Measurements from ENCODE around the gene SAG.

SAG gene

DNA sequence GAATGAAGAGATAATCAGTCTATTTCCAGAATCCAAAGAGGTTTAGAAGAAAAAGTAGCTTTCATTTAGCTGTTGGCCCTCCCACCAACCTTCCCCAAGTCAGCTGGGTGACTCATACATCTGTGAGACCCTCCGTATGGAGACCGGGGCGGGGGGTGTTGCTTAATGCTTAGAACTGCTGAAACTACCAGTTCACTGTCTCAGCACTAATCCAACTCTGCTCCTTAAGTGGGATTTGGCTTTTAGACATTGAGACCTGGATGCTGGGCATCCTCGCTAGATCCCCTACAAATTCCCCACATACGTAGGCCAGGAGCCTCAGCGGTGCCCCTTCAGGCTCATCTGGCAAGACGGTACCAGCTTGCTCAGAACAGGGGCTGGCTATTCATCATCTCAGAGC, at the start of gene SAG:
SAG (plus strand) TSS at position 252 of the 400 bp plus-strand sequence. CDS start 1,374 bp downstream, outside the sequence.
- no peak for DNase-seq (ENCODE audit: low spot score)

DNA sequence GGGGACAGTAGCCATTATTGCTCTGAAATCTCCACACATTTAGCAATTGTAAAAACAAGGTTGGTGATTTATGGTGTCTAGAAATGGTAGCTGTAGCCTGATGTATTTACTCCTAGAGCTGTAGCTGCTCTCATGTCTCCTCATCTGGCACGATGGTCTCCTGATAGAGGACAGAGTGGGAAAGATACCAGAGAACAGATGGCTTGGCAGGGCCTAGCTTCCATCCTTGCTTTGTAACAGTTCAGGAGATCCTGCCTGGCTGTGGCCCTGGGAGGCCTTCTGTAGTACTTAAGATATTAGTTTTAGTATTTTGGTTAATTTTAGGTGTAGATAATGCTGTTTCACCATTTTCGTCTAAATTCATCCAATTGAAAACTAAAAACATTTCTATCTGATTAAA, 49.4 kb upstream of the SAG start:
- no peak for DNase-seq (ENCODE audit: low spot score)

DNA sequence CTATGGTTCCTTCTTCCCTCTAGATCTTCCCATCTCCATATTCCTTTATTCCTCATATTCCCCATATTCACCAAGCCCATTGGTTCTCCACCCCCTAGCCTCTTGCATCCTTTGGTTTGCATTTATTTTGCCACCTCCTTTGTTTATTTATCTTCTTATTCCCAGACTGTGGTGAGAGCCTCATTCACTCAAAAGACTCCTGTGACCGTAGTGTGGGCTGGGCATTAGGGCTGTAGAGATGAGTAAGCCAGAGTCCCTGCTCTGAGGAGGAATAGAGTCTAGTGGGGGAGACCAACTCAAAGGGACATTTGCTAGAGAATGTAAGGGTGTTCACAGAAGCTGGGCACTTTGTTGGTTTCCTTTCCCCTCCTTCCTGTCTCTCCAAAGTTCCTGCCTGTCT, 47.9 kb upstream of the SAG start:
- no peak for DNase-seq (ENCODE audit: low spot score)

DNA sequence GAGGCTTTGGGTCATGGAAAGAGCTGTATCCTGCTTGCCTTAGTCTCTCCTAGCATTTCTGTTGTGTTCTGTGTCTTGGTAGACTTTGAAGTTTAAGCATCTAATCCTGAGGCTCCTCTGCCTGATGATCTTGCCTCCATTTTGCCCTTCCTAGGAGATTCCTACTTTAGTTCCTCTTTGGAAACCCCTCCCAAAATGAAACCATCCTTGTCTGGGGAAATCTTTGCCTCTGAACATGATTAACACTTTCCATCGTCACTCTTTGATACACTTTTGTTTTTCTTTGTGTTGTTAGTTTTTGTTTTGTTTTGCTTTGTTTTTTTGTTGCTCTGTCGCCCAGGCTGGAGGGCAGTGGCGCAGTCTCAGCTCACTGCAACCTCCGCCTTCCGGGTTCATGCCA, 47.0 kb upstream of the SAG start:
- DNase-seq (ENCODE audit: low spot score), result no peak

DNA sequence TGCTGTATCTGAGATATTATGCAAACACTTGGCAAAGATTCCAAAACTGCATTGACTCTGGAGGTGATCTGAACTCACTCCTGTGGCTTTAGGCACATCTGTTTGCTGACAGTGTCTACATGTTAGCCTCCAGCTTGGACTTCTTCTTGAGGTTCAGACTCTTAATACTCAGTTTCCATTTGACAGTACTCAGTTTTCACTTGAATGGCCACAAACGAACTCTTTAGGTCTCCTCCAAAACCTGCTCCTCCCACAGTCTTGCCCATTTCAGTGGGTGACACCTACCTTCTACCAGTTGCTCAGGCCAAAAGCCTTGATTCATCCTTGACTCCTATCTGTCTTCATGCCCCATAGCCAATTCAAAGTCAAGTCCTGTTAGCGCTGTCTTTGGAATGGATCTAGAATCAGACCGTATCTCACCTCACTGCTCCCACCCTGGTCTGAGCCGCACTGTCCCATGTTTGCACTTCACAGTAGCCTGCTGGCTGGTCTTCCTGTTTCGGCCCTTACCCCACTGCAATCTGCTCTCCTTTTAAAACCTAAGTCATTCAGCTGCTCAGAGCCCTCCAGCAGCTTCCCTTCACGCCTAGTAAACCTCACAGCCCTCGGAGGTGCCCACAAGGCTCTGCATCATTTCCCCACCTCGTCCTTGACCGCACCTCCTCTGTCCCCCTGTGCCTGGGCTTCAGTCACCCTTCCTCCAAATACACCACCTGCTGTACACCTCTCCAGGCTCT, 45.6 kb upstream of the SAG start:
- no peak for DNase-seq (ENCODE audit: low spot score)

DNA sequence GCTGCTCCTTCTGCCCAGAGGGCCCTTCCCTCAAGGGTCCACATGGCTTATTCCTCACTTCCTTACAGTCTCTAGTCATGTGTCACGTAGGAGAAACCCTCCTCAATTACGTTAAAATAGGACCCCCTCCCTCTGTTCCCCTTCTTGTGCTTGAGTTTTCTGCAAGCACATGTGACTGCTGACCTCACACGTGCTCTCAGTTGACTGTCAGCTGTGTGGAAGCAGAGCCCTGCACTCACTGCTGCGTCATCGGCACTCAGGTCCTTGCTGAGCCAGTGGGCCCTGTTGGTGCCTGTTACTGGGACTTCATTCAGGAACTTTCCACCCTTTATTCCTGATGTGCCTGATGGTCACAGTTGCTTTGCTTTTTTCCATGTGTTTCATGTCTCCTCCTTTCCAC, 45.1 kb upstream of the SAG start:
- DNase-seq (ENCODE audit: low spot score), result no peak

DNA sequence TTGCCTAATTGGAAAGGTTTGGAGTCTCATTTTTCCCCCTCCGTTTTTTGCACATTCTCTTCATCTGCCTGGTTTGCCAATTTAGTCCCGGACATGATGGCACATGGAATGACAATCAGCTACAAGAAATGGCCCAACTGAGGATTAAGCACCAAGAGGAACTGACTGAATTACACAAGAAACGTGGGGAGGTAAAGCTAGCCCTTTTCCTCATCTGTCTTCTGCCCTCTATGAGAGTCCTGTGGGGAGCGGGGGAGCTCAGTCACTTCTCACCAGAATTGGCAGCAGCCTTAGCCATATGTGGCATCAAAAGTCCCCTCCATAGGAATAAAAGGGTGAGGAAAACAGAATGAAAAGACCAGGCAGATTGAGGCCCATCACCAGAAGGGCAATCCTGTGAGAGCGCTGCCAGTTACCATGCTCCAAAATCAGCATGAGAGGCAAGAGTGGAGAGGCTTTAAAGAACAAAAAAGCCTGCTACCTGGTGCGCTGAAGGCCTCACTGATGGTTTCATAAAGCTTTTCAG, 44.5 kb upstream of the SAG start:
- no peak for DNase-seq (ENCODE audit: low spot score)

DNA sequence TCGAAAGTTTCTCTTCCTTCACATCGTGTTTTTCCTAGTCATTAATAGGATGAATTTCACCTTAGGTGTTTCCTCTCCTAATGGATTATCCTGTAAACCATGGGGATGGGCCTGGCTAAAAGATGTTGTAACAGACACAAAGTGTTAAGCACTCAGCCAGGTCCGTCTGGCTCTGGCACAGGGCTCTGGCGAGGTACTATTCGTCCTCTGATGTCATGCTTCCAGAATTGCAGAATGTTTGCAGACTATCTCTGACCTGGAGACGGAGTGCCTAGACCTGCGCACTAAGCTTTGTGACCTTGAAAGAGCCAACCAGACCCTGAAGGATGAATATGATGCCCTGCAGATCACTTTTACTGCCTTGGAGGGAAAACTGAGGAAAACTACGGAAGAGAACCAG, 42.9 kb upstream of the SAG start:
- DNase-seq (ENCODE audit: low spot score), result no peak

DNA sequence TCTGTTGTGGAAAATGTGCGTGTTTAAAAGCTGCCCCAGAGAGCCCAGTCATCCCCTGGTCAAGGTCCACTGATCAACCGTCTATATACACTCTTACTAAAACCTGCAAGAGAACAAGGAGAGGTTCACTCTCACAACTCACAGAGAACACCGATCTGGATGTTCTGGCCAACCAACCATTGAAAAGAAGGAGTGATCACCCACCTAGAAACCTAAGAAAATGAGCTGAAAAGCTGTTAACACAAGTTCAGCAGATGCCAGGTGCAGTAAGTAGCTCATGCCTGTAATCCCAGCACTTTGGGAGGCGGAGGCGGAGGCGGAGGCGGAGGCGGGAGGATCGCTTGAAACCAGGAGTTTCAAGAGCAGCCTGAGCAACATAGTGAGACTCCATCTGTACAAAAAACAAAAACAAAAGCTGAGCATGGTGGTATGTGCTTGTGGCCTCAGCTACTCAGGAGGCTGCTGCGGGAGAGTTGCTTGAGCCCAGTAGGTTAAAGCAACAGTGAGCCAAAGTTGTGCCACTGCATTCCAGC, 41.7 kb upstream of the SAG start:
- DNase-seq (ENCODE audit: low spot score), result no peak

DNA sequence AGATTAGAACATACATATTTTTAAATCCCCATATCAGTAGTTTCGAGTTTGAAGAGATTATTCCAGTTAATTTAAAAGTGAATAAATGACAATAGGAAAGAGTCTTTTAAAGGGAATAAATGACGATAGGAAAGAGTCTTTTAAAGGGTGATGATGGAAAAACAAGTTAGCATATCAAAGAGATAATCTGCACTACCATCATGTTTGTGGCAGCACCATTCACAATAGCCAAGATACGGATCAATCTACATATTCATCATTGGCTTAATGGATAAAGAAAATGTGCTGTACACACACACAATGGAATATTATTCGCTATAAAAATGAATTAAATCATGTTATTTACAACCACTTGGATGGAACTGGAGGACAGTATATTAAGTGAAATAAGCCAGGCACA, 41.1 kb upstream of the SAG start:
- DNase-seq (ENCODE audit: low spot score), result no peak

DNA sequence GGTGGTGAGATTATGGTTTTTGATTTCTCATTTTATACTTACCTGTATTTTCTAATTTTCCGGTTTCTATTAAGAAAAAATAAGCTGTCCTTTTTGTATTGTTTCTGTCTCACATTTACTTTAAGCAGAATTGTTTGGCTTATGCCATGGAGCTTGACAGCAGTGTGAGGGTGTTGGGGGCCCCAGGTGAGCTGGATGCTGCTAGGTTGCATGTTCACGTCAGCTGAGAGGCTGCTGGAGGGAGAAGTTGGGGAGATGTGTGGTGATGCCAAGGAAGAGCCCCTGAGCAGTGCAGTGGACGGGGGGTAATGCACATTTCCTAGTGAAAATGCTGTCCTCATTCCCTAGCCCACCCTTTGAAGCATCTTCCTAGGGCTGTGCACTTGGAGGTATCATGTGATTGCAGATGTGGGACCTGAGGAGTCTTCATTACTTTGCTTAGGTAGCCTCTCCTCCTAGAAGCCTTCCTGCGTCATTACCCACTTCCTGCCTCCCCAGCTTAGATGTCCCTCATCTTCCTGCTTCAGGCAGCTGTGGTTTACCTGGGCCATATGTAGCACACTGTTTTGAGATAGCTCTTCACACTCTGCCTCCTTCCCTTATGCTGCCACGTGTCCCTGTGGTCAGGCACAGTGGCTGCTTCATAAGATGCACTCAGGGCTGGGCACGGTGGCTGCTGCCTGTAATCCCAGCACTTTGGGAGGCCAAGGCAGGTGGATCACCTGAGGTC, 39.9 kb upstream of the SAG start:
- DNase-seq (ENCODE audit: low spot score), result no peak

DNA sequence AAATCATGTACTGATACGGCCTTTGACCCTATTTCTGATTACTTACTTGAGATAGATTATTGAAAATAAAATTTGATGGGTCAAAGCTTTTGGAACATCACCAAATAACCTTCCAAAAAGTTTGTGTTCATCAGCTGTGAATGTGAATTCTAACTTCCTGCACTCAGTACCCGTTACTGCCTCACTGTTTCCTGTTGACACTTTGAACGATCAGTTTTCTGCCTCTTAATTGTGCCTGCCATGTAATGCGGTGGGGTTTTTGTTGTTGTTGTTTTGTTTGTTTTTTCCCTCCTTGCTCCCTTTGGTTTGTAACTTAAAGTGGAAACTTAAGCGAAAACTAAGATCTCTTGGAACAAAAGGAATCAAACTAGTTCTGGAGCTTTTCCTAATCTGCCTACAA, 37.2 kb upstream of the SAG start:
- no peak for DNase-seq (ENCODE audit: low spot score)

DNA sequence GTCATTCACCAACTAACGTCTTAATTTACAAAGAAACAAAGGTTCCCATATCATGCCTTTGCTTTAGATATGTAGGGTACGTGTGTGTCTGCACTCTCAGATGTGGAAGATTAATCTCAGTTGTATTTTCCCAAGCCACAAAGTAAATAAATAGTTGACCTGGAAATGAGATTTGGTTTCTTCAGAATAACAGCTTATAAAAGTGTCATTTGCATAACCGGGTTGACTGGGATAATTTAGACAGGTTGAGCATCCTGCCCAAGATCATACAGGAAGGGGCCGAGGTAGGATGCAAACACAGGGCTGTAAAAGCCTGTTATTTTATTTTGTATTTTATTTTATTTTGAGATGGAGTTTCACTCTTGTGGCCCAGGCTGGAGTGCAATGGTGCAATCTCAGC, 36.7 kb upstream of the SAG start:
- no peak for DNase-seq (ENCODE audit: low spot score)

DNA sequence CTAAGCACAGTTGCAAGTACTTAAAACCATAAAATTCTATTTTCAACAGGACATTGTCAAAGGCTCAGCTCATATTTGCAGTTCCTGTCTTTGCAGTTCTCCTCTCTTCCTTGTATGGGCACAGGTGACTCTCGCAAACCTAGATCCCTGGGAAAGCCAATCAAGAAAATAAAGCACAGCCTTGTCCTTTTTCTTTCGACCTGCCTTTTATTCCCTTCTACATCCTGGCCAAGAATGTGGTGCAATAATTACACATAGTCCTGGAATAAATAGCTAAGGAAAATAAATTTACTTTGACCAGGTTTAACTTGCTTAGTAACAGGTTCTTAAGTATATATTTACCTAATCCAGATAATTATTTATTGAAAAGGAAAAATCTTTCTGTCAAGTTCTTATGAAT, 35.9 kb upstream of the SAG start:
- no peak for DNase-seq (ENCODE audit: low spot score)

DNA sequence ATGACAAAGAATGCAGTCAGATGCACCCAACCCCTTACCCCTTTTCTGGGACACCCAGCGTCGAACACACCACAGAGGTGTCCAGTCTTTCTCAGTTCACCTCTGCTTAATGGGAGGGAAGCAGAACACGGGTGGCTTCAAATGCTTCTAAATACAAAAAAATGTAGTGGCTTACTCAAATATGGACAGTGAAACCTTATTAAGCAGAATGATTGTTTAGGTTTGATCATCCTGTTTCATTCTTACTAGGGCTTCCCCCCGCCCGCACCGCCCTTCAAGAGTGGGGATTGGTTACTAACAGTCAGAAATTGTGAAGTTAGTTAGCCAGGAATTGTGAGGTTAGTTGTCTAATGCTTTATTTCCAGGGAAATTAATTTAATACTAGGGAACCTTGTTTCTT, 34.5 kb upstream of the SAG start:
- no peak for DNase-seq (ENCODE audit: low spot score)

DNA sequence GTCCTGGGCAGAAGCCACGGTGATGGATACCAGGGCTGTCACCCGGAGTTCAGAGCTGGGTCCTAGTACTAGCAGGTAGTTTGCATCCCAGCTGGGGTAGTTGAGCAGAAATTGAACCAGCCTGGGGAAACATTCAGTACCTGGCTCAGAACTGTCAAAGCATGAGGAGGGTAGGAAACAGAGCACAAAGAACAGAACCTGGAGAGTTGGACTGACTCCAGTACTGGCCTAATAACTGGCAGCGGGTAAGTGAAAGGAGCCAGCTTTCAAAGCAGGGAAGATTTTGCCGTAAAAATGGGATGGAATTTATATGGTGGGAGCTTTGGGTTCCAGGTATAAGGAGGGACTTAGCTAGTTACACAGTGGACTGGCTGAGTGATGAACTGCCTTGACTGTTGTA, 32.4 kb upstream of the SAG start:
- no peak for DNase-seq (ENCODE audit: low spot score)

DNA sequence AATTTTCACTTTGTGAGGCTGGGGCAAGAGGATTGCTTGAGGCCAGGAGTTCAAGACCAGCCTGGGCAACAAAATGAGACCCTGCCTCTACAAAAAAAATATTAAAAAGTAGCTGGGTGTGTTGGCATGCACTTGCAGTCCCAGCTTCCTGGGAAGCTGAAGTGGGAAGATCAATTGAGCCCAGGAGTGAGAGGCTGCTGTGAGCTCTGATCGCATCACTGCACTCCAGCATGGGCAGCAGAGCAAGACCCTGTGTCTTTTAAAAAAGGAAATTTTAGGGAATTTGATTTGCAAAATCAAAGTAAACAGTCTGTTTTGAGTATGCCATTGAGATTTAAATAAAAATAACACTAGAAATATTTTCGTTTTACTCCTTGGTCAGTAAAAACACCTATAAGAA, 28.7 kb upstream of the SAG start:
- no peak for DNase-seq (ENCODE audit: low spot score)

DNA sequence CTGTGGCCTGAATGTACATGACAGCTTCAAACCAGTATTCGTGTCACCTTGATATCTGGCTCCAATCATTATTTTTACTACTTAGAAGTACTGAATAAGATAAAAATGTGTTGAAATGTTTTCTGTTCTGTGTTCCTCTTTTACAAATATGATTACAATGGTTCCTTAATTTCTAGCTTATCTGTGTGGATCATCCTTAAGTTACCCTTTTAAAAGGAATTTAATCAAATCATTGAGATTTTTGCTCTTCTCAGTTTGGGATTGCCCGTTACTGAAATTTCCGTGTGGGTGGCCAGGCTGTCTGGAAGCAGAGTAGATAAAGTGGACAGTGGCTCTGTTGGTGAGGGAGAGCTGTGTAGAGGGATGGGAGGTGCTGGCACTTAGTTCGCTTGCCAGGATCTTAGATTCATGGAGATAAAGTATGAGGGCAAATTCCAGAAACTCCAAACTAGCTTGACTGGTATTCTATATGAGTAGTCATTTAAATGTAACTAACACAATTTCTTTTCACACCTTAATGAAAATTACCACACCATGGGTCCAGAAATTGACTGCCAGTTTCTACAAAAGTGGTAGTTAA, 27.4 kb upstream of the SAG start:
- DNase-seq (ENCODE audit: low spot score), result no peak

DNA sequence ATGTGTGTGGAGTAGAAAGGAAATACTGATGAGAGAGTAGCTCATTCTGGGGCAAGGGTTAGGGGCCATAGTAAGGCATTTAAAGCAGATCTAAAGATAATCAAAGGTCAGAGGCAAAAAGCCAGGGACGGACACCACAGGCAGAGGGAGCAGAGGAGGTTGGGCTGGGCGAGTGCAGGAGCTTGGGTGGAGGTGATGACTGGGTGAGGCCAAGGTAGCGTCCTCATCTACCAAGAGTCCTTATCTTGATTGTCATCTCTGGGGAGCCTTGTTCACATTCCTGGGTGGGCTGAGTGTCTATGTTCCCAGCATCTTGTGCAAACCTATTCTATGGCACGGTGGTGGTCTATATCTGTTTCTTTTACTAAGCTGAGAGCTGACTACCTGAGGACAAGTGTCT, 26.1 kb upstream of the SAG start:
- DNase-seq (ENCODE audit: low spot score), result no peak

DNA sequence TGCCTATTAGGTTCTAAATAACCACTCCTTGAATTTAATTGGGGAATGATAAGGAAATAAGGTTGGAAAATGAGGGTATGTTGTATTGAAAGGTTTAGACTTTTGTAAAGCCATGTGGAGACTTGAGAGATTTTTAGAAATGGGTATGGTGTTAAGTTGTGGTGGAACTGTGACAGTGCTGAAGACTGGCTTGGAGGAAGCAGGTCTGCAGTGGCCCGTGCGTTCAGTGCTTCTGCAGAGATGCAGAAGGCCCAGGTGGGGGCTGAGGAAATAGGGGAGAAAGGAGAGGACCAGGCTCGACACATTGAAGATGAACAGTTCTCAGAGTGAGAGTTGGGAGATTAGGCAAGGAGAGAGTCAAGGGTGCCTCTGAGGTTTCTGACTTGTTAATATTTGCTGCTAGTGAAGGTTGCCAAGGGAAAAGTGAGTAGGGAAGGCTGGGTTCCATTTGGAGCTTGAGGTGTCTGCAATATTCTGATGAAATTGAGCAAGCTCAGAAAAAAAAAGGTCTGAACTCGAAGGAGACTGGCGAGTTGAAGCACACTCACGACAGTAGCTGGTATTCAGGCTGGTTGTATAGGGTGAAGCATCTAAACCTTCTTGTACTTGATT, 25.5 kb upstream of the SAG start:
- DNase-seq (ENCODE audit: low spot score), result no peak

DNA sequence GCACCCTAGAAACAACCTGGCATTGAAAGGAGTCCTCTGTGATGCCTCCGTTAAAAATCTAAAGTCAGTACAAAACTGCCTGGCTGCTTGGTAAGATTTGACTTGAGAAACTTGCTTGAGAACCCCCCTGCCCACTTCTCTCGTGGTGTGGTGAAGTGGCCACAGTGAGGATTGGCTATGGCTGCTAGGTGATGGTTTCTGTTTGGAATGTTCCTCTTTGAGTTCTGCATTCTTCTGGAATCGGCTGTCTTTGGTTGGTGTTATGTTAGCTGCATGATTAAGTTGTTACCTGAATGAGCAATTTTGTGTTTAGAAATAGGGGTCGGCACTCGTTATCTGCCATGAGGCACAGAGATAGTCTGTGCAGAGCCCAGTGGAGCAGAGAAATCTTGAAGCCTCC, 21.7 kb upstream of the SAG start:
- no peak for DNase-seq (ENCODE audit: low spot score)

DNA sequence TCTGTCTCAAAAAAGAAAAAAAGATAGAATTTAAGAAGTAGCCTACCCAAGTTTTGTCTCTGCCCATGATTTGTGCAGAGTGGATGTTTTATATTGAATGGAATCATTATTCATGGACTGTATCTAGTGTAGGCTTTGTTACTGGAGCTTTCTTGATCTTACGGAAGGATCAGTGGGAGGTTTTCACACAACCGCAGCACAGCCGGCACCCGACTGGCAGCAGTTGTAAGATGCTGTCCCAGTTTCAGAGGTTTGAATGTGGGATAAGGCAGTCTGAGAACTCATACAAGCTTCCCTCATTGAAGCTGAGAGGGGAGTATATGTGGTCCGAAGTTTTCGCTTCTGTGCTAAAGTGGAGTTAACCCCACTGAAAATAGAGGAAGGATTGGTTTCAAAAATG, 19.7 kb upstream of the SAG start:
- no peak for DNase-seq (ENCODE audit: low spot score)

DNA sequence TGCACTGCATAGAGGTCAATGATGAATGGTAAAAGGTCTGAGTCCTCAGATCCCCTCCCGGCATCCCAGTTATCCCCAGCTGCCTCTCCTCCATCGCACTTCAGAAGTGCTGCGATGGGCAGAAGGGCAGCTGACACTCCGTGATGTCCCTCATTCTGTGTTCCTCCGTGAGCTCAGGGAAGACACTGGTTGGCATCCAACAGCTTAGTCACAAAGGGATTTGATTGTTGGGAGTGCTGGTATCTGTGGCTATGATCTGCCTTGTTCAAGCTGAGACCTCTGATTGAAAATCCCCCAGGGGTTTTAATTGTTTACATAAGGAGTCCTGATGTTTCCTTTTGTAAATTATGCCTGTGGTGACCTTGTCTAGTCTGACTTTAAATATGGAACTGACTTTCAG, 19.0 kb upstream of the SAG start:
- no peak for DNase-seq (ENCODE audit: low spot score)

Measured in iPS-NIHi11 (cell line).